Urothelium cell line (cell line): ENCODE data around the gene OTUD3.
A peak's percentile ranks its signal among the peaks of the same experiment; 100 is the strongest.

ENCODE experiments used
- DNase-seq: peaks from one replicate; pipeline ENCODE4 v3.0.0; 2011; ENCODE audit warnings: low spot score, mixed read lengths
- FAIRE-seq: peaks from 2 replicates; lab custom pipeline; 2011; peaks lifted over from hg19 to GRCh38; lab: Jason Lieb, UNC

OTUD3 gene

DNA sequence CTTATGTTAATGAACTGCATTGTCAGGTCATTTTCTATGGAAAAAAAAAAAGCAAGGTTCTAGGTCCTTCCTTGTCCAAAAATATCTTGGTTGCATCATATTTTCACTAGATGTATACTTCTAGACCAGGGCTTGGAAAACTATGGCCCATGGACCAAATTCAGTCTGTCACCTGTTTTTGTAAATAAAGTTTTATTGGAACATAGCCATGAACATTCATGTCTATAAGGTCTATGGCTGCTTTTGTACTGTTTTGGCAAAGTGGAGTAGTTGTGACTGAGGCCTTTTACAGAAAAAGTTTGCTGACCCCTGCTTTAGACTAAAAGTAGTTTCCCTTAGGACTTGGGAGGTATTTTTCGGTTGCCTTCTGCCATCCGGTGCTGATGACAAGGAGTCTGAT lies 60.5 kb downstream of the OTUD3 start:
- no peak for DNase-seq
- no peak for FAIRE-seq

DNA sequence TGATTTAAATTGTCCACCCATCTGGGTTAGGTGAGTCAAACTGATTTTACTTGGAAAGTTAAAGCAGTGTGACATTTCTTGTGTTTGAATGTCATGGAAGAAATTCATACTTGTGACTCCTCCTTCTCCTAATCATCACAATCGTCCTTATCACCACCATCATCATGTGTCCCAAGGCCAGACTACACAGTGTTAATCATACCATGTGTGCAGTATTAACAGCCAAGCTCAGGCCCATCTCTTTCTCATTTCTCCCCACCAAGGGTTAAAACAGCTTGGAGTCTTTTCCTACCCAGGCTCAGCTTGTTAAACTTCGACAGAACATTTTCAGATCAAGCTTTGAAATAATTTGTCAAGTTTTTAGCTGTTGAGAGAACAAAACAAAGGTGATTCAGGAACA lies 63.7 kb downstream of the OTUD3 start:
- DNase-seq (no peak), FAIRE-seq (no peak)

DNA sequence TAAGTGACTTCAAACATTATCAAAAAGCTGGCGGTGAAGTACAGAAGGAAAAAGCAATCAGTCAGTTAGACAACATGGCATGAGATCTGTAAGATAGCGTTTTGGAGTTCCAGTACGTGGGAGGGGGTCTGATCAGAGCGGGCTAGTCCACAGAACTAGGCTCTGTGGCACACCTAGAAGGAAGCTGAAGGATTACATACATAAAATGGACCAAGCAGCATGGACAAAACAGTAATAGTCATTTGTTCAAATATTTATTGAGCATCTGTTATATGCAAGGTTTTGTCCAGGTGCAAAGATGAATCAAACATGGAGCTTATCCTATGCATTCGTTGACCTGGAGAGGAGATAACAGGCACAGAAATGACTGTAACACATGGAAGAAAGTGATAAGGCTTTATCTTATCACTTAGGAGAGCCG lies 64.1 kb downstream of the OTUD3 start:
- FAIRE-seq (no peak), DNase-seq (no peak)

DNA sequence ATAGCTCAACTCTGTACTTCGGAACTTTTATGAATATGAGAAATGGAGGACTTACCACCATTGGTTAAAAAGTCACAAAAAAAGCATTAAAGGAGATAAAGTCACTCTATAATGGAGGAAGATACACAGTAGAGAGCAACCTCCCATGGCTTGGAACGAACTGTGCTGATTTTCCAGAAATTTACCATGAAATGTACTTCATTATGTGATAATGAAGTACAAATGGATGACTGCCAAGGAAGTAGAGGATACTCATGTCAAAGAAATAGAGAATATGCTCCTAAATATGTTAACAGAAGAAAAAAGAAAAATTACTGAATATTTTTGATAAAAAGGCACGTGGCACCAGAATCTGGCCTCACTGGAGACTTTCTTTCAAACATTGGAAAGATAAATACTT lies 64.8 kb downstream of the OTUD3 start:
- FAIRE-seq: no peak
- DNase-seq: no peak

DNA sequence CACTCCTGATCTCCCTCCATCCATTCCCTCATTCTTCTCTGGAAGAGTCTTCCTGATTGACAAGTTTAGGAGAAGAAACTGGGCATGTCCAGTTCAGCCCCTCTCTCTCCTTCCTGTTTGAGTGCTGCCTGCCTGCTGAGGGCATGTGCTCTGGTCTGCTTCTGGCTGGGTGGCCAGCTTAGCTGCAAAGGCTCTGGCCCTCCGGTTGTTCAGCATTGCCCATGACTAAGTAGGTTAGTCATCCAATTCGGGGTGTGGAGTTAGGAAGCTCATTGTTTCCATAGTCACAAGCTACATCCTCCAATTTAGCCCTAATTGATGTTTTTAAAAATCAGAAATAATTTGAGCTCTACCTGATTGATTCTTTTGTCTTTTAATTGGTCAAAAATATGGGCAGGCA lies 66.8 kb downstream of the OTUD3 start:
- FAIRE-seq: peak; percentile 46
- DNase-seq: peak; percentile 78

DNA sequence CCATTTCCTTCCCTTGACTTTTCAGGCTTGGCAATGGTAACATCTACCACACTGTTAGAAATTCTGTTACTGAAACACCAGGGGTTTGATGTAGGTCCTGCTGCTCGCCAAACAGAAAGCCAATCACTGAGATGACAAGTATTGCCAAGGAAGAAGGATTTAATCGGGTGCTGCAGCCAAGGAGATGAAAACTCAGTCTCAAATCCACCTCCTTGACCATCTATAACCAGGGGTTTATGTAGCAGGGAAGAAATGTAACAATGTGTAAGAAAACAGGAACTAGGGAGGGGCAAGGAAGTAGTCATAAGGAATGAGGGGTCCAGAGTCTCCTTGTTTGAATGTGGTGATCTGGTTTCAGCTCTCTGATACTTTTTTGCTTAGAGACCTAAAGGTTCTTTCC lies 71.9 kb downstream of the OTUD3 start:
- no peak for DNase-seq
- no peak for FAIRE-seq

DNA sequence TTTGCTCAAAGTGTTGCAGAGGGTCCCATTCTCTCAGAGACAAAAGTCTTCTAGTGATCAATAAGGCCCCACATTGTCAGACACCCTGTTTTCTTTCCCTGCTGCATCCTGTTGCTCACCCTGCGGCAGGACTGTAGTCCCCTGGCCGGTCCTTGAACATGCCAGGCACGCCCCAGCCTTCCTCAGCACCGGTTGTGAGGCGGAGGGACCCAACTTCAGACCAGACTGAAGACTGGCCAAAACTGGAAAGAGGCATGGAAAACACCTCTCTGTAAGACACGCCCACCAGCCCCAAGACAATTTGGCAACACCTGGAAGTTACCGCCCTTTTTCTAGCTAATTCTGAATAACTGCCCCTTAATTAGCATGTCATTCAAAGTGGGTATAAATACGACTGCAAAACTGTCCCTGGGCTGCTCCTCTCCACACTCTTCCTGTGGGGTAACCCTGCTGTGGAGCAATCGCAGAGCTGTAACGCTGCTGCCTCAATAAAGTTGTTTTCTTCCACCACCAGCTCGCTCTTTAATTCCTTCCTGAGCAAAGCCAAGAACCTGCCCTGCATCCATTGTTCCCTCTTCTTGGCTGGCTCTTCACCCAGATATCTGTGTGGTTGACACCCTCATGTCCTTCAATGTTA lies 73.5 kb downstream of the OTUD3 start:
- FAIRE-seq (no peak), DNase-seq (no peak)

DNA sequence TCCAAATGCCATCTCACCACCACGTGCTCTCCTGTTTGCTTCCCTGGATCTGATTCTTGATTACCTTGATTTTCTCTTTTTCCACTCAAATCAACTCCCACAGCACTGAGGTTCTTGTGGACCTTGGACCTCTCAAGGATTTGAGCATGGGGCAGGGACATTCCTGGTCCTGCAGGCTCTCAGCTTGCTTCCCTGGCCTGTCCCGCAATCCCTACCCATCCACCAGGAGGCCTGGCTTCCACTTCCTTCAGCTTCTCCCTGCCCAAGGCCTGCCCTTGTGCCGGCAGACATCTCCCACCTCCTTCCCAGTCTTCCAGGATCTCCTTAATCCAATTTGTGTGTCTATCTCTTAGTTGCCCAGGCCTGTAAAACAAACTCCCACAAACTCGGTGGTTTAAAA lies 75.6 kb downstream of the OTUD3 start:
- DNase-seq (no peak), FAIRE-seq (no peak)

DNA sequence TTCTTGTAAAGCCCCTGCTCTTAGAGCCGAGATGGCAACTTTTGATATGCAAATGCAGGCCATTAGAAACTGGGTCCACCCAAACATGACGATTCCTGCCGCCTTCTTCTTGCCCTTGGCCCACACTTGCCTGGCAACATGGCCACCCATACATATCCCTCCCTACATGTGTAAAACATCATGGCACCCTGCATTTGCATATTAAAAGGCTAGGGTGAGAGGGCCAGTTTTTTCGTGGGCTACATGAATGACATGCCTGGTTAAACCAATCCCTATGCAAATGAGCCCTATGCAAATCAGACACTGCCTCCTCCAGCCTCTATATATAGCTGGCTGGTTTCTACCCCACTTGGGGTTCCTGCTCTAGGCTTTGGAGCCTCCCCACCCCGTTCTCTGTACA lies 78.4 kb downstream of the OTUD3 start:
- FAIRE-seq (no peak), DNase-seq (no peak)
